A673 (cell line): Measurements from ENCODE around the gene FBXL13.

Experiments
- EZH2 ChIP-seq: fragments of 200-600 bp; sonication (generic); IDR thresholded peaks from 2 replicates; pipeline ENCODE4 v1.6.1; 2017; ENCODE audit warnings: borderline replicate concordance, low read depth, mild to moderate bottlenecking, mixed read lengths, antibody characterized with exemption, low read length; ENCODE audit not compliant: poor library complexity, severe bottlenecking
- TF ChIP-seq, protein P1 (sequence below): fragments of 300-800, 200-600 bp; sonication (generic); conservative IDR thresholded peaks from 2 replicates; pipeline ENCODE4 v1.5.1; 2017; ENCODE audit warnings: low read depth, mild to moderate bottlenecking, antibody characterized with exemption, low read length, moderate library complexity, mixed read lengths

DNA sequence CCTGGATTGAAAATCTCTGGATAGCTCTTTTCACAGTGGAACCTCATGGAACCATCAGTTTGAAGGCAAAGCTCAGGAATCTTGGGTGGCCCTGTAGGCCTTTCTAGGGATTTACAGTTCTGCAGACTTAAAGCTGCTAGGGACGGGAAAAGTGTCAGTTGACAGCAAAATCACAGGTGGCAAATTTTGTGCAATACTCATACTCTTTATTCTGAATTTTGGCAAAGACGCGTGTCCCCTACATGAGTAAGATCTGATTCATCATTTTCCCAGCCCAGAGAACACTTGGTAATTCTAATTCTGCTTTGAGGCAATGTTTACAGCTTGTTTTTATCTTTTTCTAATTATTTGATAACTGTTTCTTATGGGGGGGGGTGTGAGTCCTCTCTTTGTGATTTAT, 158.2 kb downstream of the FBXL13 start:
- TF ChIP-seq, protein P1, sequence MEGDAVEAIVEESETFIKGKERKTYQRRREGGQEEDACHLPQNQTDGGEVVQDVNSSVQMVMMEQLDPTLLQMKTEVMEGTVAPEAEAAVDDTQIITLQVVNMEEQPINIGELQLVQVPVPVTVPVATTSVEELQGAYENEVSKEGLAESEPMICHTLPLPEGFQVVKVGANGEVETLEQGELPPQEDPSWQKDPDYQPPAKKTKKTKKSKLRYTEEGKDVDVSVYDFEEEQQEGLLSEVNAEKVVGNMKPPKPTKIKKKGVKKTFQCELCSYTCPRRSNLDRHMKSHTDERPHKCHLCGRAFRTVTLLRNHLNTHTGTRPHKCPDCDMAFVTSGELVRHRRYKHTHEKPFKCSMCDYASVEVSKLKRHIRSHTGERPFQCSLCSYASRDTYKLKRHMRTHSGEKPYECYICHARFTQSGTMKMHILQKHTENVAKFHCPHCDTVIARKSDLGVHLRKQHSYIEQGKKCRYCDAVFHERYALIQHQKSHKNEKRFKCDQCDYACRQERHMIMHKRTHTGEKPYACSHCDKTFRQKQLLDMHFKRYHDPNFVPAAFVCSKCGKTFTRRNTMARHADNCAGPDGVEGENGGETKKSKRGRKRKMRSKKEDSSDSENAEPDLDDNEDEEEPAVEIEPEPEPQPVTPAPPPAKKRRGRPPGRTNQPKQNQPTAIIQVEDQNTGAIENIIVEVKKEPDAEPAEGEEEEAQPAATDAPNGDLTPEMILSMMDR, result no peak
- TF ChIP-seq EZH2, result no peak
